H1 (cell line): ENCODE measurements around the gene PTPRR. TPM values are rescaled to one million over a fixed set of nuclear protein-coding genes. Genes with fewer than 3 reads are reported as not detected.

Experiments
- CTCF ChIA-PET: fragments of 300-600 bp; sonication (Branson Sonifier 250); formaldehyde crosslinking; loops from one replicate; lab custom pipeline; 2021; ENCODE audit not compliant: partially characterized antibody; lab: Charles Lee
- POLR2A ChIA-PET: fragments of 300-600 bp; sonication (Branson Sonifier 250); formaldehyde crosslinking; loops from one replicate; lab custom pipeline; 2021; ENCODE audit warnings: inconsistent platforms; ENCODE audit not compliant: partially characterized antibody; lab: Charles Lee
- DNase-seq, 2 experiments: peaks; one replicate each; pipeline versions ENCODE4 v3.0.0 to v3.0.0-alpha.2; 2010 to 2022; ENCODE audit warnings: low spot score in 2 of 2, low read depth in 1 of 2, mixed read lengths in 1 of 2
- FAIRE-seq: peaks from 2 replicates; lab custom pipeline; 2011; peaks lifted over from hg19 to GRCh38; lab: Jason Lieb, UNC
- H2AFZ ChIP-seq: 2 replicates; pipeline ENCODE4 v1.8.1; 2012; ENCODE audit warnings: low read length, inconsistent platforms
- H2AK5ac ChIP-seq: 2 replicates; pipeline ENCODE4 v1.6.1; 2013; ENCODE audit warnings: low read depth, low read length
- H2BK120ac ChIP-seq: replicated peaks from 2 replicates; pipeline ENCODE3; 2013; ENCODE audit warnings: low read depth, low read length, inconsistent platforms
- H2BK12ac ChIP-seq: 2 replicates; pipeline ENCODE4 v1.6.1; 2013; ENCODE audit warnings: low read depth, low read length
- H2BK15ac ChIP-seq: 2 replicates; pipeline ENCODE4 v1.6.1; 2013; ENCODE audit warnings: low read length
- H2BK20ac ChIP-seq: 2 replicates; pipeline ENCODE4 v1.6.1; 2013; ENCODE audit warnings: low read length
- H2BK5ac ChIP-seq: 2 replicates; pipeline ENCODE4 v1.6.1; 2013; ENCODE audit warnings: low read depth, low read length
- H3K14ac ChIP-seq: 2 replicates; pipeline ENCODE4 v1.6.1; 2013; ENCODE audit warnings: inconsistent platforms; ENCODE audit not compliant: insufficient read length
- H3K18ac ChIP-seq: 2 replicates; pipeline ENCODE4 v1.6.1; 2013; ENCODE audit warnings: low read length; ENCODE audit errors: extremely low read depth
- H3K23ac ChIP-seq: 2 replicates; pipeline ENCODE4 v1.6.1; 2013; ENCODE audit warnings: inconsistent platforms; ENCODE audit not compliant: insufficient read length
- H3K23me2 ChIP-seq: 2 replicates; pipeline ENCODE4 v1.6.1; 2013; ENCODE audit warnings: low read depth, low read length
- H3K27ac ChIP-seq: 2 replicates; pipeline ENCODE4 v1.6.1; 2011; ENCODE audit warnings: low read depth, low read length, inconsistent platforms
- H3K27me3 ChIP-seq, 4 experiments: replicated peaks in 1 of 4; 1 replicate in 1 of 4; 2 replicates in 3 of 4; pipeline versions ENCODE4 v1.6.1 to v1.8.1; 2011 to 2013; ENCODE audit warnings: low read length in 3 of 4, mild to moderate bottlenecking in 3 of 4, inconsistent platforms in 2 of 4, mixed read lengths in 2 of 4, moderate library complexity in 1 of 4; ENCODE audit not compliant: control insufficient read depth in 3 of 4, insufficient read depth in 3 of 4; ENCODE audit errors: extremely low read depth in 1 of 4
- H3K36me3 ChIP-seq, 4 experiments: 2 replicates each; pipeline versions ENCODE4 v1.6.1 to v1.8.1; 2011 to 2013; ENCODE audit warnings: mild to moderate bottlenecking in 4 of 4, low read length in 3 of 4, moderate library complexity in 2 of 4, control low read depth in 1 of 4, inconsistent platforms in 1 of 4; ENCODE audit not compliant: insufficient read depth in 4 of 4, control insufficient read depth in 2 of 4
- H3K4ac ChIP-seq: replicated peaks from 2 replicates; pipeline ENCODE3; 2013; ENCODE audit warnings: low read length, low read depth, mixed read lengths, inconsistent platforms; ENCODE audit not compliant: insufficient read length
- H3K4me1 ChIP-seq, 4 experiments: replicated peaks in 1 of 4; 1 replicate in 1 of 4; 2 replicates in 3 of 4; pipeline versions ENCODE4 v1.6.1 to v1.8.1; 2011 to 2013; ENCODE audit warnings: low read length in 3 of 4, inconsistent platforms in 2 of 4, mixed read lengths in 1 of 4; ENCODE audit not compliant: insufficient read depth in 4 of 4, control insufficient read depth in 3 of 4
- H3K4me2 ChIP-seq, 2 experiments: 2 replicates each; pipeline versions ENCODE4 v1.6.1 to v1.8.1; 2011 to 2013; ENCODE audit warnings: low read depth in 2 of 2, low read length in 2 of 2, control low read depth in 1 of 2, inconsistent platforms in 1 of 2, mild to moderate bottlenecking in 1 of 2; ENCODE audit not compliant: insufficient read depth in 1 of 2
- H3K4me3 ChIP-seq, 4 experiments: fragments of 200-600, 300-600 bp in 1 of 4; sonication (generic), shearing (Covaris generic), sonication (Bioruptor Twin) in 1 of 4; 2 replicates each; pipeline versions ENCODE4 v1.5.1 to v1.8.1; 2011 to 2016; ENCODE audit warnings: low read length in 4 of 4, low read depth in 3 of 4, control low read depth in 2 of 4, inconsistent platforms in 2 of 4, mild to moderate bottlenecking in 2 of 4, mixed read lengths in 1 of 4, moderate library complexity in 1 of 4; ENCODE audit not compliant: insufficient read depth in 2 of 4; ENCODE audit errors: extremely low read depth in 1 of 4
- H3K56ac ChIP-seq: replicated peaks from 2 replicates; pipeline ENCODE3; 2013; ENCODE audit warnings: low read depth, mild to moderate bottlenecking, mixed read lengths, low read length, inconsistent platforms; ENCODE audit not compliant: insufficient read length
- H3K79me1 ChIP-seq: 2 replicates; pipeline ENCODE4 v1.6.1; 2013; ENCODE audit warnings: low read depth, low read length, control low read depth
- H3K79me2 ChIP-seq, 2 experiments: 2 replicates each; pipeline versions ENCODE4 v1.6.1 to v1.8.1; 2012 to 2013; ENCODE audit warnings: low read length in 2 of 2, mild to moderate bottlenecking in 2 of 2, inconsistent platforms in 1 of 2; ENCODE audit not compliant: insufficient read depth in 2 of 2, control insufficient read depth in 1 of 2
- H3K9ac ChIP-seq, 4 experiments: replicated peaks in 1 of 4; 1 replicate in 1 of 4; 2 replicates in 3 of 4; pipeline versions ENCODE4 v1.6.1 to v1.8.1; 2011 to 2013; ENCODE audit warnings: low read depth in 3 of 4, low read length in 3 of 4, control low read depth in 2 of 4, mild to moderate bottlenecking in 2 of 4, moderate library complexity in 2 of 4, inconsistent platforms in 1 of 4; ENCODE audit errors: extremely low read depth in 1 of 4
- H3K9me3 ChIP-seq, 2 experiments: 2 replicates each; pipeline versions ENCODE4 v1.6.1 to v1.8.1; 2012 to 2013; ENCODE audit warnings: mild to moderate bottlenecking in 2 of 2, moderate library complexity in 2 of 2, control low read depth in 1 of 2, inconsistent platforms in 1 of 2, low read depth in 1 of 2, low read length in 1 of 2, mixed read lengths in 1 of 2; ENCODE audit not compliant: insufficient read depth in 2 of 2
- H4K20me1 ChIP-seq, 2 experiments: replicated peaks in 1 of 2; 2 replicates each; pipeline versions ENCODE3 to v1.8.1; 2011 to 2013; ENCODE audit warnings: inconsistent platforms in 2 of 2, low read length in 2 of 2, mild to moderate bottlenecking in 1 of 2; ENCODE audit not compliant: insufficient read depth in 2 of 2, control insufficient read depth in 1 of 2
- H4K5ac ChIP-seq: 2 replicates; pipeline ENCODE4 v1.6.1; 2013; ENCODE audit warnings: low read length, low read depth, mixed read lengths, inconsistent platforms; ENCODE audit not compliant: insufficient read length
- H4K8ac ChIP-seq: 2 replicates; pipeline ENCODE4 v1.8.0; 2013; ENCODE audit warnings: mild to moderate bottlenecking, moderate library complexity, low read length, inconsistent platforms; ENCODE audit not compliant: insufficient read depth; ENCODE audit errors: extremely low read depth
- H4K91ac ChIP-seq: replicated peaks from 2 replicates; pipeline ENCODE3; 2013; ENCODE audit warnings: low read length, mixed read lengths, inconsistent platforms; ENCODE audit not compliant: insufficient read length
- CTCF ChIP-seq, 3 experiments: IDR thresholded peaks; 1 replicate in 2 of 3; 2 replicates in 1 of 3; pipeline versions ENCODE4 v1.5.1 to v1.6.1; 2011; ENCODE audit warnings: low read length in 3 of 3, mild to moderate bottlenecking in 3 of 3, inconsistent platforms in 2 of 3, low read depth in 1 of 3, moderate library complexity in 1 of 3; ENCODE audit not compliant: insufficient read depth in 1 of 3; ENCODE audit errors: control extremely low read depth in 1 of 3
- EP300 ChIP-seq, 2 experiments: IDR thresholded peaks; 1 replicate in 1 of 2; 2 replicates in 1 of 2; pipeline ENCODE4 v1.6.1; 2011 to 2012; ENCODE audit warnings: low read depth in 2 of 2, low read length in 2 of 2, mild to moderate bottlenecking in 2 of 2, borderline replicate concordance in 1 of 2, inconsistent platforms in 1 of 2, moderate library complexity in 1 of 2
- HDAC6 ChIP-seq: IDR thresholded peaks from one replicate; pipeline ENCODE4 v1.7.1; 2012; ENCODE audit warnings: low read depth, mild to moderate bottlenecking, inconsistent platforms, low read length, moderate library complexity
- POLR2A ChIP-seq, 2 experiments: IDR thresholded peaks; 1 replicate in 1 of 2; 2 replicates in 1 of 2; pipeline ENCODE4 v1.6.1; 2011; ENCODE audit warnings: low read depth in 2 of 2, low read length in 2 of 2, mild to moderate bottlenecking in 2 of 2; ENCODE audit errors: control extremely low read depth in 1 of 2
- POLR2AphosphoS5 ChIP-seq: IDR thresholded peaks from 2 replicates; pipeline ENCODE4 v1.6.1; 2011; ENCODE audit warnings: low read depth, low read length
- SUZ12 ChIP-seq: fragments of 200-600 bp; sonication (generic); IDR thresholded peaks from 2 replicates; pipeline ENCODE4 v1.6.1; 2012; ENCODE audit warnings: mild to moderate bottlenecking, inconsistent platforms, low read length, moderate library complexity, mixed read lengths
- TAF1 ChIP-seq: IDR thresholded peaks from 2 replicates; pipeline ENCODE4 v1.6.1; 2011; ENCODE audit warnings: mild to moderate bottlenecking, low read depth, low read length
- TBP ChIP-seq: IDR thresholded peaks from 2 replicates; pipeline ENCODE4 v1.6.1; 2011; ENCODE audit warnings: low read depth, low read length, improper control_type of control experiment
- USF2 ChIP-seq: IDR thresholded peaks from 2 replicates; pipeline ENCODE4 v1.6.1; 2011; ENCODE audit warnings: low read length, improper control_type of control experiment
- WGBS, 2 experiments: shearing (Covaris generic) in 1 of 2; methylation state at CpG; one replicate each; pipeline versions ENCODE4 v1.1.6 to v1.1.7; 2013 to 2015; ENCODE audit warnings: low lambda C conversion rate in 2 of 2, mixed read lengths in 2 of 2, inconsistent platforms in 1 of 2, low coverage in 1 of 2, missing lambda C conversion rate in 1 of 2; ENCODE audit not compliant: insufficient replicate concordance in 2 of 2, insufficient coverage in 1 of 2, insufficient read length in 1 of 2; ENCODE audit errors: extremely low coverage in 1 of 2, missing lambda C conversion rate in 1 of 2; 5-methylcytosine and 5-hydroxymethylcytosine counted together
- polyA plus RNA-seq, 7 experiments: library from polyadenylated mRNA; depleted of rRNA in 3 of 7; stranded (reverse) in 5 of 7; unstranded in 2 of 7; fragments of >200 nt in 5 of 7; fragments of 200-250 nt in 2 of 7; gene quantifications; 1 replicate in 5 of 7; 2 replicates in 1 of 7; 4 replicates in 1 of 7; pipeline versions ENCODE4 v1.2.1 to v1.2.3, GENCODE V29; 2011 to 2013; ENCODE audit warnings: missing spikeins in 2 of 7, mixed read lengths in 2 of 7
- total RNA-seq: library from RNA; stranded (reverse); fragmentation: NEBNext Ultra II Directional; extraction: Animal tissue kit (Norgen Biotek cat#: 25700); gene quantifications from 2 replicates; pipeline ENCODE4 v1.2.1, GENCODE V29; 2021

The PTPRR gene
- total and polyA plus RNA-seq, 2 of the 8 experiments (the other 6 are each of a cell fraction or from before 2014, with no cell fraction given), result 0.07 to 0.35 TPM

- no peaks in the 10 kb centered on the region for H3K79me1 ChIP-seq
- no peak for DNase-seq
These were observed 136.4 kb downstream of the PTPRR start for GRCh38 chr12:70784042-70784668.

More at GRCh38 chr12:70784042-70784668, 136.4 kb downstream of the PTPRR start:
- Histone ChIP-seq H2AK5ac (no peak overlapping the region), H3K4me1 (no peaks in the 10 kb centered on the region), H2BK5ac (no peak overlapping the region), H3K4me2 (no peak overlapping the region), H3K9ac (no peak overlapping the region), H2BK12ac (no peak overlapping the region), H2AFZ (no peak overlapping the region), H4K8ac (peak overlapping the region; percentile 25; the same call in 1 of the 2 replicates), H3K4ac (no peak overlapping the region), H2BK120ac (no peak overlapping the region), H3K4me3 (no peak overlapping the region), H2BK15ac (no peak overlapping the region), H3K14ac (no peak overlapping the region), H3K79me2 (no peaks in the 10 kb centered on the region), H4K5ac (no peak overlapping the region), H3K9me3 (peaks cover 0 to 18% of the 10 kb centered on the region in 2 experiments; a peak in 1 of 4 replicates), H3K23ac (no peak overlapping the region), H3K23me2 (no peaks in the 10 kb centered on the region), H3K27ac (no peak overlapping the region), H3K36me3 (no peaks in the 10 kb centered on the region), H4K20me1 (no peaks in the 10 kb centered on the region), H3K18ac (no peak overlapping the region), H4K91ac (no peak overlapping the region), H3K56ac (no peak overlapping the region), H2BK20ac (no peak overlapping the region), H3K27me3 (no peaks in the 10 kb centered on the region)
- FAIRE-seq, result no peak
- CTCF ChIA-PET, result interaction anchor here (0.9 to 1.6 kb wide), 3 partner anchors 16 to 47 kb away, joined by 3 to 4 read pairs (median 4); no protein-coding TSS in a partner anchor
- POLR2A ChIA-PET, result interaction anchor here (0.6 kb wide), 1 partner anchor 213 kb away, joined by 3 read pairs; no protein-coding TSS in a partner anchor
- TF ChIP-seq SUZ12 (no peak), TBP (no peak), POLR2A (IDR thresholded peaks at IDR 0.05; ENCODE audit: control extremely low read depth in 1 of 2, low read depth in 2 of 2, low read length in 2 of 2) (no peak), POLR2AphosphoS5 (no peak), EP300 (IDR thresholded peaks at IDR 0.05; ENCODE audit: borderline replicate concordance in 1 of 2, low read depth in 2 of 2, low read length in 2 of 2) (no peak), TAF1 (no peak), USF2 (no peak), HDAC6 (no peak), CTCF (IDR thresholded peaks at IDR 0.05; ENCODE audit: control extremely low read depth in 1 of 3, insufficient read depth in 1 of 3, low read depth in 1 of 3, low read length in 3 of 3) (peak in 1 of 3 experiments; percentile 12; a peak in 1 of 4 replicates)
- WGBS, 2 experiments, result 88% methylated on average over 15 of the region's 21 CpGs; no CpG with 5 or more reads in 1 of the 2 experiments
